Measurements from ENCODE around the gene ACAP1.

ACAP1 gene

DNA sequence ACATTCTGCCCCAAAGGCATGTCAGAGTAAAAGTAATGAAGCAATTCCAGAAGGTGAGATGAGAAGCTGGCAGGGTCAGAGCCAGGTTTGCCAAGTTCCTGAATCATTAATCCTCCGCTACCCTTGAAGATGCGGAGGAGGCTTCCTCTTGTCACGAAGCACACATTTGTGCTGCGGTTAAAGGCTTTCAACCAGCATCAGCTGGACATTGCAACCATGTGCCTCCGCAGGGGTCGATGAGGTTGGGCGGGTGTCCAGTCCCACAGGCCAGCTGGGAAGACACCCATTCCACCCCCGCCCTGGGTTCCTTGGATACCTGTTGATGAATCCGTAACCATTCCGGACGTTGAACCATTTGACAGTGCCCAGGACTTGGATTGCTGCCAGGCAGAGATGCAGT lies 43.2 kb upstream of the ACAP1 start:
- TF ChIP-seq, protein P1, sequence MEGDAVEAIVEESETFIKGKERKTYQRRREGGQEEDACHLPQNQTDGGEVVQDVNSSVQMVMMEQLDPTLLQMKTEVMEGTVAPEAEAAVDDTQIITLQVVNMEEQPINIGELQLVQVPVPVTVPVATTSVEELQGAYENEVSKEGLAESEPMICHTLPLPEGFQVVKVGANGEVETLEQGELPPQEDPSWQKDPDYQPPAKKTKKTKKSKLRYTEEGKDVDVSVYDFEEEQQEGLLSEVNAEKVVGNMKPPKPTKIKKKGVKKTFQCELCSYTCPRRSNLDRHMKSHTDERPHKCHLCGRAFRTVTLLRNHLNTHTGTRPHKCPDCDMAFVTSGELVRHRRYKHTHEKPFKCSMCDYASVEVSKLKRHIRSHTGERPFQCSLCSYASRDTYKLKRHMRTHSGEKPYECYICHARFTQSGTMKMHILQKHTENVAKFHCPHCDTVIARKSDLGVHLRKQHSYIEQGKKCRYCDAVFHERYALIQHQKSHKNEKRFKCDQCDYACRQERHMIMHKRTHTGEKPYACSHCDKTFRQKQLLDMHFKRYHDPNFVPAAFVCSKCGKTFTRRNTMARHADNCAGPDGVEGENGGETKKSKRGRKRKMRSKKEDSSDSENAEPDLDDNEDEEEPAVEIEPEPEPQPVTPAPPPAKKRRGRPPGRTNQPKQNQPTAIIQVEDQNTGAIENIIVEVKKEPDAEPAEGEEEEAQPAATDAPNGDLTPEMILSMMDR (IDR thresholded peaks at IDR 0.05; ENCODE audit: control insufficient read depth, extremely low read depth, insufficient read depth): no peak
- no peak overlapping the region for H3K4me3 ChIP-seq (ENCODE audit: low read depth, low read length)
- no peak for DNase-seq (ENCODE audit: low read depth)

DNA sequence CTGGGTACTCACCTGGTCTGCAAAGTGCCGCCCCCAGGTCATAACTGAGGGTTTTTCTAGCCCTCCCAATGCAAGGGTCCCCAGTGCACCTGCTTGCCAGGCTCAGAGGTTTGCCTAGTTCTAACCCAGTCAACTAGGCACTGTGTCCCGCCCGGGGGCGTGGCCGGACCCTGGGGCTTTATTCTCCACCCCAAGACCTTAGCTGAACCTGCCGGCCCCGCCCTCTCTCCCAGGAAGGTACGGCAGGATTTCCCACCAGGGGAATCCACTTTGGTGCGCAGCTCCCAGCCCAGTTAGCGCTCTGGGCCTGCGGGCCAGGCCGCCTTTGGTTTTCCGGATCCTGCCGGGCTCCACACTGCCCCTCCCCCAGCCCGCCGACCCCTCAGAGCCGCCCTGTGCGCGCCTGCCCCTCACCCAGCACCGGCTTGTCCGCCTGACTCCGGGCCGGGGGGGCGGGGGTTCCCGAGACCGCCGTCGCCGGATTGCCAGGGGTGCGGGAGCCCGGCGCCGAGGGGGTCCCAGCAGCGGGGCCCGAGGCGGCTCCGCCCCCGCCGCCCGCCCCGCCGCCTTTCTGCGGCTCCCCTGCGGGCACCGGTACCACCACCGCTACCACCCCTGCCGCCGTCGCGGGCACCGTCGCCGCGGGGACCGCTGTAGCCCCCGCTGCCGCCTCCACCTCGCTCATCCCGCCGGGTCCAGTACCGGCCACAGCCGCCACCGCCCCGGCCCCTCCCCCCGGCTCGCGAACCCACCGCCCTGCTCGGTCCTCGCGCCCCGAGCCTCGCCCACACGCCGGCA lies 42.3 kb upstream of the ACAP1 start:
- TF ChIP-seq, protein P1 (IDR thresholded peaks at IDR 0.05; ENCODE audit: control insufficient read depth, extremely low read depth, insufficient read depth): no peak
- no peak for DNase-seq (ENCODE audit: low read depth)
- no peak overlapping the region for H3K4me3 ChIP-seq (ENCODE audit: low read depth, low read length)

DNA sequence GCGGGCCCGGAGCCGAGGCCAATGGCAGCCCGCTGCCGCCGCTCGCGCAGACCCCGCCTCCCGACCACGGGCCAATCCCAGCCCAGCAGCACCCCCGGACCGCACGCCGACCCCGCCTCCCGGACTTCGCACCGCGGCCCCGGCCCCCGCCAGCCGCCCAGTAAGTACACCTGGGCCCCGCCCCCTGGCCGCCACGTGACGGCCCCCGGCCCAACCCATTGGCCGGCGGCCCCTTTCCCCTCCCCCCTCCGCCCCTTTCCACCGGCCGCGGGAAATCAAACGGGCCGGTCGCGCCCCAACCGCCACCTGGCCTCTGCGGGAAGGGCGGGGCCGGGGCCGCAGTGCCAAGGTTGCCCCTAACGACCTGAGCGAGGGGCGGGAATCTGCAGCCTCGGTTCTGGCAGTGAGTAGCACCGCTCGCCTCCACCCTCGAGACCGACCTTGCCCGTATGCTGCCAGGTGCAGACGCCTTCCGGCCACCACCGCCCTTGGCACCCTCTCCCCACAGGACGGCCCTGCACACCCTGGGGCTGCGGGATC lies 41.6 kb upstream of the ACAP1 start, which contains the start of gene YBX2:
Gene YBX2 (minus strand): TSS at position 26 of the 540 bp plus-strand sequence. CDS start 139 bp downstream, outside the sequence.
- TF ChIP-seq, protein P1 (IDR thresholded peaks at IDR 0.05; ENCODE audit: control insufficient read depth, extremely low read depth, insufficient read depth): no peak
- DNase-seq (ENCODE audit: low read depth): no peak
- no peak within 1 kb of the TSS for H3K4me3 ChIP-seq (ENCODE audit: low read depth, low read length)

DNA sequence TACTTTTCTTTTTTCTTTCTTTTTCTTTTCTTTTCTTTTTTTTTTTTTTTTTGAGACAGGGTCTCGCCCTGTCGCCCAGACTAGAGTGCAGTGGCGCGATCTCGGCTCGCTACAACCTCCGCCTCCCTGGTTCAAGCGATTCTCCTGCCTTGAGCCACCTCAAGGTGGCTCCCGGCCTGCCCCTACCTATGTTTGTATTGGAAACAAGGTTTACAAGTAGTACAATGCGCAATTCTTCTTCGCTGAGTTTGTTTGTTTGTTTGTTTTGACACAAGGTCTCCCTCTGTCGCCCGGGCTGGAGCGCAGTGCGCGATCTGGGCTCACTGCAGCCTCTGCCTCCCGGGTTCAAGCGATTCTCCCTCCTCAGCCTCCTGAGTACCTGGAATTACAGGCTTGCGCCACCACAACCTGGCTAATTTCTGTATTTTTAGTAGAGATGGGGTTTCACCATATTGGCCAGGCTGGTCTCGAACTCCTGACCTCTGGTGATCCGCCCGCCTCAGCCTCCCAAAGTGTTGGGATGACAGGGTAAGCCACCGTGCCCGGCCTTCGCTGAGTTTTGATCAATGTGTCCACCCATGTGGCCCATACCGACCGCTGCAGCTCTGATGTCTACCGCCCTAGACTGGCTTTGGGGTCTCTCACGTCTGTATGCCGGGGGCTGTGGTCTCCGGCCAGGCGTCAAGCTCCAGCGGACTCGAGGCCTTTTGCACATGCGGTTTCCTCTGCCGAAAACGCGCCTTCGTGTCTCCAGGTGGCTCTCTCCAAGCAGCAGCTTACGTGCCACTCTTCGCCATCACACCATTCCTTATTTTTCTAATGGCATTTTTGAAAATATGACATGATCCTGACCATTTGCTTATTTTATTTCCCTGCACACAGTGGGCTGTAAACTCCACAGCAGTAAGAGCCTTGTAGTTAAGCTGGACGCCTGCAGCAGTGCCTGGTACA lies 40.8 kb upstream of the ACAP1 start:
- H3K4me3 ChIP-seq (ENCODE audit: low read depth, low read length): no peak overlapping the region
- TF ChIP-seq, protein P1 (IDR thresholded peaks at IDR 0.05; ENCODE audit: control insufficient read depth, extremely low read depth, insufficient read depth): no peak
- no peak for DNase-seq (ENCODE audit: low read depth)

DNA sequence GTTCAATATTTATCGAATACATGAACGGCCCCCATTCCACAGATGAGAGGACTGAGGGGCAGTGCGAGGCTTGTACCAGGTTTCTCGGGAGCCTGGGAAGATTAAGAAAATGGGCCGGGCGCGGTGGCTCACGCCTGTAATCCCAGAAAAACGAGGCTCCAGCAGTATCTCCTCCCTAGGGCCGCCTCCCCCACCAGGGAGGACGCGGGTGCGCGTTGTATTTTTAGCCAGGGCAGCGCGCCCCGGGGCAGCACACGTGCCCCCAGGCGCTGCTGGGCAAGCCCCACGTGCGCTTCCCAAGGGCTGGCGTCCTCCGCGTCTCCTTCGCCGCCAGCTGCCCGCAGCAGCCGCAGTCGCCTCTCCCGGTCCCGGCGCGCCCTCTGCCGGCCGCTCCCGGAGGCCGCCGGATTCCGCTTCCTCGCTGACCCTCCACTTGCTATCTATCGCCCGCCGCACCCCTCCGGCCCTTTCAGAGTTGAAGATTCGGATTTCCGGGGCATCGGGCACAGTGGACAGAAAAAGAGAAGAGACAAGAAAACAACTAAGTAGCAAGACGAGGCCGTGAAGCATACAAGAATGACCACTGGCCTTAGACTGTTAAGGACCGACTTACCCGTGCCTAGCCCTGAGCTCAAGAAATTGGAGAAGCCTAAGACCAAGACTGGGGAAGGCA lies 40.0 kb upstream of the ACAP1 start:
- TF ChIP-seq, protein P1 (IDR thresholded peaks at IDR 0.05; ENCODE audit: control insufficient read depth, extremely low read depth, insufficient read depth): peak; percentile 82
- no peak for DNase-seq (ENCODE audit: low read depth)
- no peak overlapping the region for H3K4me3 ChIP-seq (ENCODE audit: low read depth, low read length)

DNA sequence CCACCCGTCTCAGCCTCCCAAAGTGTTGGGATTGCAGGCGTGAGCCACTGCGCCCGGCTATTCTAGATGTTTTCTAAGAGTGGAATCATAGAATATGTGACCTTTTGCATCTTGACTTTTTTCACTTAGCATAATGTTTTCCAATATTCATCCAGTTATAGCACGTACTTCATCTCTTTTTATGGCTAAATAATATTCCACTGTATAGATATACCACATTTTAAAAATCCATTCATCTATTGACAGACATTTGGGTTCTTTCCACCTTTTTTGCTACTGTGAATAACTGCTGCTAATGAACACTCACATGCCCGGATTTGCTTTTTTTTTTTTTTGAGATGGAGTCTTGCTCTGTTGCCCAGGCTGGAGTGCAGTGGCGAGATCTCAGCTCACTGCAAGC lies 32.1 kb upstream of the ACAP1 start:
- H3K4me3 ChIP-seq (ENCODE audit: low read depth, low read length): no peak overlapping the region
- TF ChIP-seq, protein P1 (IDR thresholded peaks at IDR 0.05; ENCODE audit: control insufficient read depth, extremely low read depth, insufficient read depth): no peak
- DNase-seq (ENCODE audit: low read depth): no peak

Data from LNCaP clone FGC (cell line).